Mucosa of descending colon (tissue), 3 donors: ENCODE measurements around the gene TDRD6. TPM values are rescaled to one million over a fixed set of nuclear protein-coding genes. Genes with fewer than 3 reads are reported as not detected.
A peak's percentile ranks its signal among the peaks of the same experiment; 100 is the strongest.

Source experiments
- ATAC-seq: fragments of 200-7000 bp; cut with Tn5 transposase; one replicate; pipeline ENCODE4 v1.9.1; 2020; ENCODE audit warnings: mild to moderate bottlenecking, moderate library complexity
- DNase-seq, 3 donors: peaks; one replicate each; pipeline ENCODE4 v3.0.0-alpha.2; 2020
- H3K36me3 ChIP-seq: fragments of 200-600 bp; one replicate; pipeline ENCODE4 v1.8.0; 2021; ENCODE audit warnings: low read depth, mild to moderate bottlenecking
- H3K4me1 ChIP-seq: fragments of 200-600 bp; one replicate; pipeline ENCODE4 v1.8.0; 2021; ENCODE audit warnings: low read depth, mild to moderate bottlenecking
- H3K4me3 ChIP-seq: fragments of 200-600 bp; one replicate; pipeline ENCODE4 v1.8.0; 2021; ENCODE audit warnings: mild to moderate bottlenecking
- H3K9me3 ChIP-seq: fragments of 200-600 bp; one replicate; pipeline ENCODE4 v1.8.0; 2021; ENCODE audit warnings: mild to moderate bottlenecking
- CTCF ChIP-seq: fragments of 200-600 bp; IDR thresholded peaks from one replicate; pipeline ENCODE4 v1.8.0; 2022; ENCODE audit warnings: antibody characterized with exemption, mild to moderate bottlenecking
- intact Hi-C, 2 donors: fragments of 100-400 bp; cut with DNase I in 1 of 2; cut with micrococcal nuclease in 1 of 2; formaldehyde crosslinking; loops; one replicate each; pipeline versions ENCODE4 v1.11.0 to v1.11.1; 2022; cut with DNase I, micrococcal nuclease
- total RNA-seq, 3 donors: library from RNA; stranded (reverse); fragmentation: NEBNext Ultra II Directional in 2 of 3; extraction: Animal tissue kit (Norgen Biotek cat#: 25700) in 2 of 3; gene quantifications; one replicate each; pipeline versions ENCODE4 v1.2.1 to v1.2.4, GENCODE V29; 2021 to 2023
- donor health status: DM: no; HTN: no; CAD: no; lungs with moderate emphysema.
- donor health status: DM: no; HTN: no; CAD: no.
- donor health status: DM: no; HTN: yes; CAD: no.

The TDRD6 gene
- total RNA-seq, 3 donors from 2014 or later = 0.39 to 1.9 (median 0.52) TPM

DNA sequence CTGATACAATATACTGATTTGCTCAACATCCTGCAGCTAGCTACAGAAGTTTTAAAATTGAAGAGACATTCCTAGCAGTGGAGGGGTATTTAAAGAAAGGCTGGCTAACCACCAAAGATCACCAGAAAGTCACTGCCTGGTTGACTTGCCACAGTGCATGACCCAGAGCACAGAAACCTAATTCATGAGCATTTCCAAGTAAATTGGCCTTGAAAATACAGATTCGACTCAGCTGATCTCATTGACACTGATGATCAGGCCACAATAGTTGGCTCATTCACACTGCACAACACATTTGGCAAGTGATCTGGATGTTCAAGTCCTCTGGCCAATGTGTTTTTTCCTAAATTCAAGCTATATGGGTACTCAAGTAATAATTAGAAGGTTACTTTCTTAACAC, 13.3 kb upstream of the TDRD6 start:
- Histone ChIP-seq H3K4me3 (no peak overlapping the region), H3K36me3 (no peaks in the 10 kb centered on the region), H3K4me1 (no peaks in the 10 kb centered on the region), H3K9me3 (no peaks in the 10 kb centered on the region)
- no peak for TF ChIP-seq CTCF
- DNase-seq = no peak
- ATAC-seq = no peak
- intact Hi-C loops = no loop called here

- DNase-seq (no peak), ATAC-seq (no peak)
- no peak for TF ChIP-seq CTCF
- Histone ChIP-seq H3K4me3 (no peak overlapping the region), H3K9me3 (no peaks in the 10 kb centered on the region), H3K4me1 (no peaks in the 10 kb centered on the region), H3K36me3 (no peaks in the 10 kb centered on the region)
- intact Hi-C loops = no loop called here
Measured at GRCh38 chr6:46676604-46677313, 10.9 kb upstream of the TDRD6 start.

DNA sequence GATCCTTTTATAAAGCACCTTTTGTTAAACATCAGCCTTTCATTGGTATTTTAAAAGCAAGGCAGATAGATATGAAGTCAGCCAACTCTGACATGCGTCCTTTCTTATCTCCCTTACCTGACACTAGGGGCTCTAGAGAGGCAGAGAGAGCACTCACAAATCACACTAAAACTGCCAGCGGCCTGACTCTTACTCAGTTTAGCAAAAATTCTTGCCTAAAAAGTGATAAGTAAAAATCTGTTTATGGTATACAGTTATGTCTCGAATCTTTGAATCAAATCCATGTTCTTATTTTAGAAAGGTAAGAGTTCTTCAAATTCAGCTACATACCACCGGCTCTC, 10.4 kb upstream of the TDRD6 start:
- no peaks in the 10 kb centered on the region for H3K36me3 ChIP-seq
- intact Hi-C loops = no loop called here
- no peak for TF ChIP-seq CTCF
- H3K4me1 ChIP-seq = no peaks in the 10 kb centered on the region
- no peaks in the 10 kb centered on the region for H3K9me3 ChIP-seq
- ATAC-seq = no peak
- H3K4me3 ChIP-seq = no peak overlapping the region
- no peak for DNase-seq

DNA sequence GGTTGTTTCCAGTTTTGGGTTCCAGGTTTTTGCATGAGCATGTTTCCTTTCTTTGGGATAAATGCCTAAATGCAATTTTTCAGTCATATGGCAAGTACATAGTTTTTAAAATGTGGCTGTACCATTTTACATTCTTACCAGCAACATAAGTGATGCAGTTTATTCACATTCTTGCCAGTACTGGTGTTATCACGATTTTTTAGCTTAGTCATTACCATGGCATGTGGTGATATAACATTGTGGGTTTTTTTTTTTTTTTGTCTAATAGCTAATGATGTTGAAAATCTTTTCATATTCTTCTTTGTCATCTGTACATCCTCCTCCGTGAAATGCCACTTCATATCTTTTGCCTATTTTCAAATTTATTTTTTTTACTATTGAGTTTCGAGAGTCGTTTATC, 2.9 kb upstream of the TDRD6 start:
- no peaks in the 10 kb centered on the region for H3K9me3 ChIP-seq
- ATAC-seq (no peak), DNase-seq (no peak)
- no peaks in the 10 kb centered on the region for H3K36me3 ChIP-seq
- H3K4me3 ChIP-seq = no peak overlapping the region
- no peaks in the 10 kb centered on the region for H3K4me1 ChIP-seq
- intact Hi-C loops = no loop called here
- no peak for TF ChIP-seq CTCF

GRCh38 chr6:46688117-46688965, 656 bp downstream of the TDRD6 start:
- DNase-seq (peak in 1 of 3 donors; percentile 44), ATAC-seq (no peak)
- intact Hi-C loops = no loop called here
- Histone ChIP-seq H3K4me1 (no peaks in the 10 kb centered on the region), H3K36me3 (no peaks in the 10 kb centered on the region), H3K4me3 (no peak overlapping the region), H3K9me3 (no peaks in the 10 kb centered on the region)
- TF ChIP-seq CTCF = no peak
